Stimulated activated CD4-positive, alpha-beta T cell treated with anti-CD3 and anti-CD28 coated beads, Interleukin-15, amount 100 ng/mL, for 48 hours (primary cell): ENCODE results near the gene OR9I1.

Experiments
- DNase-seq, 2 donors: peaks; one replicate each; pipeline ENCODE4 v3.0.0-alpha.2; 2020; ENCODE audit warnings: low read depth in 2 of 2

OR9I1 gene, protein sequence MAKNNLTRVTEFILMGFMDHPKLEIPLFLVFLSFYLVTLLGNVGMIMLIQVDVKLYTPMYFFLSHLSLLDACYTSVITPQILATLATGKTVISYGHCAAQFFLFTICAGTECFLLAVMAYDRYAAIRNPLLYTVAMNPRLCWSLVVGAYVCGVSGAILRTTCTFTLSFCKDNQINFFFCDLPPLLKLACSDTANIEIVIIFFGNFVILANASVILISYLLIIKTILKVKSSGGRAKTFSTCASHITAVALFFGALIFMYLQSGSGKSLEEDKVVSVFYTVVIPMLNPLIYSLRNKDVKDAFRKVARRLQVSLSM

DNA sequence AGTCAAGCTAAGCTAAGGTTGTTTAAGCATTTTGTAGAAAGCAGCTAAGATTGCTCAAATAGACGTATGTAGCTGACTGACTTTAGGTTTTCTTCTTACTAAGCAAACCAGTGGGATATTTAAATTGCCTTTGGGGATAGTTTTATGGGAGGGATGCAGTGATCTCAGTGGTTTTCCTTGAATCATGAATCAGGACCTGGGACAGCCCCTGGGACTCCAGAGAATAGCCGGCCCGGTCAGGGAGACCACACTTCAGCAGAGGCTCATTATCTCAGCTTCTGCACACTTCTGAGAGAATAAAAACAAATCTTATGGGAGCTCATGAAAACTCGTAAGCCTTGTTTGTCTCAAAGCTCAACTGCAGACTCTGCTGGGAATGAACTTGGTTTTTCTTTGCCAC lies at the start of gene OR9I1:
OR9I1 (minus strand) TSS at position 62 of the 400 bp plus-strand sequence. CDS start 6,086 bp downstream, outside the sequence.
- DNase-seq: no peak

DNA sequence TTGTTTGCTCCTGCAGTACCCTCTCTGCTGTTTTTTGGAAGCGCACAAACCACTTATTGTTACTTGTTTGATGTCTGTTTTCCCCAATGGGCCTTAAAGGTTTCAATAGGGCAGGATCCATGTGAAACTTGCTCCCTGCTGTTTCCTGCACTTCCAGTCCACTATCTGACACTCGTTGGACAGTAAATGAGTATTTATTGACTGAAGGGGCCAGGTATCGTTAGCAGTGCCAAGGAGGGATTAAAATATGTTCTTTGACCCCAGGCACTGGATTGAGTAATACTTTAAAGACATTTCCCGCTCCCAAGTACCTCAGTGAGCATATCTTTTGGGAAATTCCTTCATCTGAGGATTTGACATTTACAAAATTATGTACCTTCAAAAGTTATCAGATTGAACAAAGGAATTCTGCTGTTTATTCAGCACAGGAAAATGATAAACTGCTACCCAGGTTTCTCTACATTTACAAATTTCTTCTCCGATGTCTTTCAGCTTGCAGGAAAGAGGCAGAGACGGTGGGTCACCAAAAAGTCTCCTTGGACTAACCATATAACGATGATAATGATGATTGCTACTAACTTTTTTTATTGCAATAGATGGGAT lies 40.3 kb upstream of the OR9I1 start:
- no peak for DNase-seq

DNA sequence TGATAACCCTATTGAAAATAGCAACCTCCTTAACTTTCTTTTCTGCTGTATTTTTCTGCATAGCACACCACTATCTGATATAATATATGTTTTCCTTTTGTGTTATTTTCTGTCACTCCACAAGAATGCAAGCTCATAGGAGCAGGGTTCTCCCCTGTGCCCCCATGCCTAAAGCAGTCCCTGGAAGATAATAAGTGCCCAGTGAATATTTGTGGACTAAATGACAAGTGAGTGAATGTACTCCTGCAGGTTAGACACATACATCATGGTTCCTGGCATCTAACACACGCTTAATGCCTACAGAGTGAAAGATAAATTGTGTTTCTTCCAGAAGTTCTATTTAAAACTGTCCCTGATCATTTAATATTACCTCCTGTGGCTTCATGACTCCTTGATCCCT lies 39.7 kb upstream of the OR9I1 start:
- DNase-seq: no peak

DNA sequence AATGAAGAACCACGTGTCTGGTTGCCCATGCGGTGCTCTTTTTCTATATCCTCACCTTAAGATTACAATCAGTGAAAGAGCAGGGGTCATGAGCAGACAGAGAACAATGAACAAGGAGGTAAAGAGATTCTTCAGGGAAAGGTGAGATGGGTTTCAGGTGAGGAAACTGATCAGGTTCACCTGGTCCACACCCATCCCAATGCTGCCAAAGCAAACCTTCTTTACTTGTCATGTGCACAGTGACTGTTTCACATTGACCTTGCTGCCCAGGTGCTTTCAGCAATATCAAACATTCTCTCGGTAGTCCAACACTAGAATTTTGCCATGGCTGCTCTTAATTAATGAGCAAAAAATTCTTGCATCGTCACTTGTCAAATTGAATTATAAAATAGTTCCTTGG lies 39.1 kb upstream of the OR9I1 start:
- no peak for DNase-seq

DNA sequence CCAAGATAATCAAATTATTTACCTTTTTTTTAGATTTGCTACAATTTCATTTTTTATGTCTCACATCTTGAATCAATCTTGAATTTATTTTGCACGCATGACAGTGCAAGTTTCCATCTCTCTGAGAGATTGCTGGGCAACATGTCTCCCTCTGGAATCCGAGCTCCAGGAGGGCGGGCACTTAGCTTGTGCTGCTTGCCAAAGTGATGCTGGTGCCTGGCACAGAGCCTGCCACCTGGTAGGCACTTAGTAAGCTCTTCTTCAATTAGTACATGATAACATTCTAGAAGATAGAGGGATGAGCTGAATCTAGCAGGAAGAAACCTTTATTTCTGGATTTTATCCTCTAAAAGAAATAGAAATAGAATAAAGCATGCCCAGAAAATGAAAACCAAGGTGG lies 27.5 kb upstream of the OR9I1 start:
- no peak for DNase-seq

DNA sequence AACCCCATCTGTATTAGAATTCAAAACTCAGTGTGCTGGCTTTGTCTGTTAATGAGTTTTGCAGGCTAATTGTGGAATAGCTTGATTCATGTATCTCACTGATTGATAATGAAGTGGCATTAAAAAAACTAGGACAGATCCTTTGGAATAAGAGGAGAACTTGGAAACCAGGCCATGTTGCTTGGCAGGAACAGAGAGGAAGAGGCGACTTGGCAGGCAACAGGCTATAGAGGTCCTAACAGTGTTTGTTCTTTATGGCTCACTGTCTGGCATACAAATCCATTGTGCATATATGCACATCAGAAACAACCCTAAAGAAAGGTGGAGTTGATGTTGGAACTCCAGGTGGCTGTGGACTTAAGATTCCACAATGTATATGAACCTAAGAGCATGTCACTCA lies 17.4 kb upstream of the OR9I1 start:
- no peak for DNase-seq

DNA sequence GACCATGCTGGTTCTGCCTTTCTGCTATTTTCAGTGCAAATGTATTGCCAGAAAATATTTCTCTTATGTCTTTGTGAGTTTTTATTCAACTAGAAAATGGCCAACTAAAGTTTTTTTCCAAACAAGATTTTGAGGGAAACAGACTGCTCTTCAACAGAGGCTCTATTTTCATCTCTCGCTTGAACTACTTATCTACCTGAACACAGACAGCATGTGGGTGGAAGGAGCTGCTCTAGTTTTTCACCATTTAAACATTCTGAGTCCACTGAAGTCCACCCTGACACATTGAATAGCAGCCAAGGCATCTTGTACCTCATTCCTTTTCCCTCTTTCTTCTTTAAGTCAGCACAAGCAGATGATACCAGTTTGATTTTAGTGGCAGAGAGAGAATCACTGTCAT lies 9.8 kb upstream of the OR9I1 start:
- no peak for DNase-seq

DNA sequence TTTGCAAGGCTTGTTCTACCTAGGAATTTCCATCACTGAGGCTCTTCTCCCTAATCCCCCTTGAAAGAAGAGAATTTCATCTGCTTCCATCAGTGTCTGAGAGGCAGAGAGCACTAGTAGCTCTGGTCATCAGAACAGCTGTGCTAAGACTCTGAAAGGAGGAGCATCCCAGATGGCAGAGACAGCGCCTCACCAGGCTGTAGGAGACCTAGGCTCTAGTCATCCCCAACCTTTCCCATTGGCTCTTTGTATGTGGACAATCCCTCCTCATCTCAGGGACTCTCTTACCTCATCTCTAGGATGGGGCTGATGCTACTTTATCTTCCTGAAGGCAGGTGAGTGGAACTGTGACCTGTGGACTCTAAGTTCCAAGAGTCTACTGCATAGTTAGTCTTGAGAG lies 8.8 kb upstream of the OR9I1 start:
- DNase-seq: no peak

DNA sequence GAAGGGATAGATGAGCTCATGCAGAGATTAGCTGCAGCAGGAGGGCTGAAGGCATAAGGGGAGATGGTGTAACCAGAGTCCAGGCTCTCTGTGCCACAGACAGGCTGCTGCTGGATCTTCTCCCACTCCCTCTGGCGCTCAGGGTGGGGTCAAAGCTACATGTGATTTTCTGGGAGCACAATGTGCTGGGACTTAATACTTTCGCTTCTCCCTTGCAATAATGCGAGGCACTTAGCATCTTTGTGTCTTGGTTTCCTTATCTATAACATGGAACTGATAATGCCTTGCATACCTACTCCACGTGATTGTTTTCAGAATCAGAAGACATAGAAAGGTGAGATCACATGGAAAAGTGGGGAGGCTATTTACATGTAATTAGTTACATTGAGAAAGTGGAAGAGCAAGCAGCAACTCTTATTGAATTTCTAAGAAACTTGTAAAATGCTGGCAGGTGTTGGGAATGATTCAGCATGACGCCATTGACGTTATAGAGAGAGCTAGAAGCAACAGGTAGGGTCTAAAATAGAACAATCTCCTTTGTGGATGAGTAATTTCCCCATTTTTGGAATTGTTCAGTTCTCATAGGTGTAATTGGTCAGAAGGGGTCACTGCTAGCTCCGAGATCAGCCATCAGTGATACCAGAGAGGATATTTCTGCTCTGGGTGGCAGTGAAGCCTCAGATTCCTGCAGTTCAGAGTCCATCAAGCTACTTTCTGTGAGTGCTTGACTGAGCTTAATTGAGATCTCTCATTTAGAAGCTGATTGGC lies 8.2 kb upstream of the OR9I1 start:
- DNase-seq: no peak

DNA sequence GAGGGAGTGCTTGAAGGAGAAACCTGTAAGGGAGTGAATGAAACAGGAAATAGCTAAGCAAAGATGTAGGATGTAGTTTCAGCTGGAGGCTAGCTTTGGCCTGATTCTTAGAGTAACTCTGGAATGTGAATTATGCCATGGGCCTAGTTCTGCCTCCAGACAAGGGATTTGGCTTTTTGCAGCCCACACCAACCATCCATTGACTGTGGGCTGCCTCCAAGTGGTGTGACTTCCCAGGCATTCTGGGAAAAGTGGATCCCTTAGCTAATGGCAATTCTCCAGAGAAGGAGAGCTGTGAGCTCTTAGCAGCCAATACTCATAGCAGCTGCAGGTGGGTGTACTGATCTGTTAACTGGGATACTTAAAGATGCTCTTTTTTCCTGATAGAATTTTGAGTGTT lies 2.0 kb upstream of the OR9I1 start:
- DNase-seq: no peak

DNA sequence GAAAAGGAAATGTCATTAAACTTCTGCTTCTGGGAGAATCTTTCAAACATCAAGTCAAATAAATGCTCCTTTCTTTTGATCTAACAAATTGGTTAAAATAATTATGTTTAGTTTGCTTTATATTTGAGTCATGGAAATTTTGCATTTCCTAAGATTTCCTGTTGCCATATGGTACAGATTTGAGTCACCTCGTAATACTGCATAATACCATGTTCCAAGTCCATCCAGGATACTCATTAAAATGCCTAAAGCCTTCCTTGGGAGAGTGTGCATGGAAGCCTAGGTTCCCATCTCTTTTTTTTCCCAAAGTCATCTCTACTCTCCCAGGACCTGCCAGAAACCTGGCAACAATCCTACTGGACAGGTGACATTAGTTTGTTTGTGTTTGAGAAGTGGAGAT lies 4.2 kb downstream of the OR9I1 start:
- no peak for DNase-seq

DNA sequence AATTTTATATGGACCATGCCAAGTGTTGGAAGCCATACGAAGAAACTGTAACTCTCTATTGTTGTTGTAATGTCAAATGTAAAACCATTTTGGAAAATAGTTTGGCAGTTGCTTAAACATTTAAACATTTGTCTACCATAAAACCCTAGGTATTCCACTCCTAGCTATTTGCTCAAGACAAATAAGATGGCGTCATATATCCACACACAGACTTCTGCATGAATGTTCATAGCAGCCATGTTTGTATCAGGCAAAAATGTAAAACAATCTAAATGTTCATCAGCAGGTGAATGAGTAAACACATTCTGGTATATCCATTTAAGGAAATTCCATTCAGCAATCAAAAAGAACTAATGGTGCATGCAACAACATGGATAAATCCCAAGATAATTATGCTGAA lies 27.9 kb downstream of the OR9I1 start:
- no peak for DNase-seq

DNA sequence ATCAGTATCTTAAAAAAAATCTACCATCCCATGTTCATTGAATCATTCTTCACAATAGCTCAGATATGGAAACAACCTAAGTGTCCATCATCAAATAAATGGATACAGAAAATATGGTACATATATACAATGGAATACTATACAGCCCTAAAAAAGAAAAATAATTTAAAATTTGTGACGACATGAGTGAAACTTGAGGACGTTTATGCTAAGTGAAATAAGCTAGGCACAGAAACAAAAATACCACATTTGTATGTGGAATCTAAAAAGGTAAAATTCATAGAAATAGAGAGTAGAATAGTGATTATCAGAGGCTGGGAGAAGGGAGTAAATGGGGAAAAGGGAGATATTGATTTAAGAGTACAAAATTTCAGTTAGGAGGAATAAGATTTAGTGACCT lies 38.8 kb downstream of the OR9I1 start:
- no peak for DNase-seq

DNA sequence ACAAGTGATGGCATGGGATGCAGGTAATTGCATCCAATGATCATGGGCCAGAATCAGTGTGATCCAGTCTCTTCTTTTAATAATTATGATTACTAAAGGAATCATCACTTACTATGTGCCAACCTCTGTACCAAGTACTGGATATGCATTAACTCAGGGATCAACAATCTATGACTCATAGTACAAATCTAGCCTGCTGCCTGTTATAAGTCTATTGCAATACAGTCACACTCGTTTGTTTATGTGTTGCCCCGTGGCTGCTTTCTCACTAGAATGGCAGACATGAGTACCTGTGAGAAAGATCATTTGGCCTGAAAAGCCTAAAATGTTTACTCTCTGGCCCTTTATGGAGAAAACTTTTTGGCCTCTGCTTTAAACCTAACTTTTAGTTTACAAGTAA lies 49.5 kb downstream of the OR9I1 start:
- no peak for DNase-seq

DNA sequence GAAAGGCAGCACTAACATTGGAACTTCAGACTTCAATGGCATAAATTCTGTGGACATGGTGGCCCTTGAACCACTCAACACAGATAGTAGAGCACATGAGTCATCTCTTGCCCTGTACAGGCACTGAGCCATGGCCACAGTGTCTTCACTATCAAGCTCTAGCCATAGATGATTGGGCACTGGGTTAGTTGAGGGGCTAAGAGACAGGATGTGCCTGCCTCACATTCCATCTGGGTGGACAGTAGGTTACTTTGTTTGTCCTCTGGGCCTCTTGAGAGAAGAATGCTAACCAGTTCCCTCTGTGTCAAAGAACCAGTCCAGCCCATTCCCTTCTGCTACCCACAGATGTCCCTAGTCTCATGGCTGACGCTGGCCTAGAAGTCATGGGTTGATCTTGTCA lies 54.7 kb downstream of the OR9I1 start:
- DNase-seq: no peak

DNA sequence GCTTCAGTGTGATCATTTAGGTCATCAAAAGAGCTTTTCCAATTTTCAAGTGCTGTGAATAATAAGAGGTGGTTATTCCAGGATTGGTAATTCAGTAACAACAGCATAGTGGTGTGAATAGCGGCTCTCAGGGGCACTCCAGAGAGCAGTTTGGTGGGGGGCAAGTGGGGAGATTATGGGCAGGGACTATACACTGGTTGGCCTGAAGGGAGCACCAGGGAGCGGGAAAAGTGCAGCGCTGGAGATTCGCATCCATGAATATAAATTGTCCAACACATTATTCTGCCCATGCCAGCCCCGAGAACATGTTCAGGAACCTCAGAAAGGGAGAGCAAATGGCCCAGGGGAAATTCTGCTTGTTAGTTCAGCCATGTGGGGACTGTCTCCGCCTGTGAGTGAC lies 56.7 kb downstream of the OR9I1 start:
- DNase-seq: no peak

DNA sequence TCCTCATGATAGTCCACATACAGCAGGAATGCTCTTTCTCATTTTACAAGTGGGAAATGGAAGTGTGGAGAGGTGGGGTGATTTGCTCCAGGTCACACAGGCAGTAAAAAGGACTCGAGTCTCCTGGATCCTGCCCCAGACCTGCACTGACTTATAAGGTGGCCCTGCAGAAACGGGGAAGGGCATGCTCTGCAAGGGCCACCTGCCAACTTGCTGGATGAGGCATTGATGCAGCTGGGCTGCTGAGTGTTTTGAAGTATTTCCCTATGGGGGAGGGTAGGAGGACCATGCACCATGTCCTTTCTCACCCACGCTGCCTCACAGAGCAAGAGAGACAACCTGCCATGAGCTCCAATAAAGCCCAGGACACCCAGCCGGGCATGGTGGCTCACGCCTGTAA lies 57.6 kb downstream of the OR9I1 start:
- no peak for DNase-seq
